Caco-2 (cell line): Measurements from ENCODE around the gene NGLY1. TPM values are rescaled to one million over a fixed set of nuclear protein-coding genes. Genes with fewer than 3 reads are reported as not detected.

Source experiments
- BruUV-seq: library from RNA; stranded (reverse); fragments of 400-500 nt; replicated peaks from 2 replicates; lab custom pipeline; 2021; lab: Mats Ljungman, UMichigan
- CTCF ChIA-PET: fragments of 300-600 bp; sonication (Branson Sonifier 250); formaldehyde crosslinking; loops from one replicate; lab custom pipeline; 2022; ENCODE audit warnings: antibody characterized with exemption; lab: Charles Lee
- POLR2A ChIA-PET: fragments of 300-600 bp; sonication (Branson Sonifier 250); formaldehyde crosslinking; loops from one replicate; lab custom pipeline; 2022; ENCODE audit warnings: antibody characterized with exemption; lab: Charles Lee
- DNase-seq, 2 experiments: peaks; one replicate each; pipeline versions ENCODE4 v3.0.0 to v3.0.0-alpha.2; 2020 to 2022
- H3K27me3 ChIP-seq: replicated peaks from 2 replicates; pipeline ENCODE4 v1.6.0; 2011; ENCODE audit warnings: low read length; ENCODE audit not compliant: control insufficient read depth, insufficient read depth
- H3K36me3 ChIP-seq: 2 replicates; pipeline ENCODE4 v1.5.1; 2011; ENCODE audit warnings: low read length; ENCODE audit not compliant: control insufficient read depth, insufficient read depth
- H3K4me1 ChIP-seq: fragments of 250-450 bp; sonication (Bioruptor Pico); 2 replicates; pipeline ENCODE4 v1.5.1; 2020; ENCODE audit warnings: mild to moderate bottlenecking
- H3K4me3 ChIP-seq: 2 replicates; pipeline ENCODE4 v1.5.1; 2011; ENCODE audit warnings: low read depth, mild to moderate bottlenecking, control low read depth, low read length
- H3K9me3 ChIP-seq: fragments of 250-450 bp; sonication (Bioruptor Pico); 2 replicates; pipeline ENCODE4 v1.5.1; 2020; ENCODE audit warnings: mild to moderate bottlenecking, moderate library complexity
- H3K27ac Mint-ChIP-seq: one replicate; pipeline ENCODE4 v1.8.0; 2022; ENCODE audit warnings: mixed read lengths; ENCODE audit not compliant: unreplicated experiment
- H3K27me3 Mint-ChIP-seq: one replicate; pipeline ENCODE4 v1.8.0; 2022; ENCODE audit warnings: mixed read lengths; ENCODE audit not compliant: insufficient read depth, unreplicated experiment
- H3K36me3 Mint-ChIP-seq: one replicate; pipeline ENCODE4 v1.8.0; 2022; ENCODE audit warnings: mild to moderate bottlenecking, mixed read lengths; ENCODE audit not compliant: insufficient read depth, unreplicated experiment
- H3K4me1 Mint-ChIP-seq: one replicate; pipeline ENCODE4 v1.8.0; 2022; ENCODE audit warnings: low read depth, mixed read lengths; ENCODE audit not compliant: unreplicated experiment
- H3K4me3 Mint-ChIP-seq: one replicate; pipeline ENCODE4 v1.8.0; 2022; ENCODE audit warnings: mild to moderate bottlenecking, moderate library complexity, mixed read lengths; ENCODE audit not compliant: unreplicated experiment
- H3K9me3 Mint-ChIP-seq: one replicate; pipeline ENCODE4 v1.8.0; 2022; ENCODE audit warnings: mixed read lengths; ENCODE audit not compliant: unreplicated experiment
- CTCF ChIP-seq, 2 experiments: fragments of 200-600 bp in 1 of 2; IDR thresholded peaks; 1 replicate in 1 of 2; 2 replicates in 1 of 2; pipeline versions ENCODE4 v1.5.1 to v1.8.0; 2011 to 2022; ENCODE audit warnings: antibody characterized with exemption in 1 of 2, control low read depth in 1 of 2, inconsistent platforms in 1 of 2, low read depth in 1 of 2, low read length in 1 of 2, mild to moderate bottlenecking in 1 of 2, moderate library complexity in 1 of 2; ENCODE audit not compliant: insufficient read depth in 1 of 2, severe bottlenecking in 1 of 2, unreplicated experiment in 1 of 2
- intact Hi-C: fragments of 100-400 bp; cut with micrococcal nuclease; formaldehyde crosslinking; loops from one replicate; pipeline ENCODE4 v1.10.0; 2022; ENCODE audit not compliant: unreplicated experiment
- total RNA-seq: library from RNA; stranded (reverse); gene quantifications from 2 replicates; pipeline ENCODE4 v1.2.3, GENCODE V29; 2022

Gene NGLY1
- total RNA-seq, 1 experiment from 2014 or later = 27.1 TPM

GRCh38 chr3:25678581-25678980 lies 104.7 kb downstream of the NGLY1 start:
- H3K4me1 Mint-ChIP-seq = no peaks in the 10 kb centered on the region
- H3K27me3 Mint-ChIP-seq = peaks cover 3% of the 10 kb centered on the region
- no peaks in the 10 kb centered on the region for H3K36me3 Mint-ChIP-seq
- ChIA-PET POLR2A (no interaction called here), CTCF (no interaction called here)
- no peak for TF ChIP-seq CTCF (IDR thresholded peaks at IDR 0.05; ENCODE audit: insufficient read depth in 1 of 2, low read depth in 1 of 2, low read length in 1 of 2, severe bottlenecking in 1 of 2, unreplicated experiment in 1 of 2)
- Histone ChIP-seq H3K27me3 (no peaks in the 10 kb centered on the region), H3K36me3 (no peaks in the 10 kb centered on the region), H3K4me3 (no peak overlapping the region), H3K4me1 (no peaks in the 10 kb centered on the region), H3K9me3 (no peaks in the 10 kb centered on the region)
- no peak overlapping the region for H3K4me3 Mint-ChIP-seq
- intact Hi-C loops = no loop called here
- no TSS peak for BruUV-seq
- H3K27ac Mint-ChIP-seq = no peak overlapping the region
- DNase-seq = no peak
- H3K9me3 Mint-ChIP-seq = no peaks in the 10 kb centered on the region

- no peaks in the 10 kb centered on the region for H3K4me1 ChIP-seq
Observed at GRCh38 chr3:25677121-25677520, 106.1 kb downstream of the NGLY1 start.

GRCh38 chr3:25674670-25675069 lies 108.6 kb downstream of the NGLY1 start:
- Mint-ChIP-seq H3K27ac (no peak overlapping the region), H3K9me3 (no peaks in the 10 kb centered on the region), H3K4me3 (no peak overlapping the region), H3K36me3 (no peaks in the 10 kb centered on the region), H3K4me1 (no peaks in the 10 kb centered on the region), H3K27me3 (peaks cover 7% of the 10 kb centered on the region)
- no peak for DNase-seq
- intact Hi-C loops = no loop called here
- H3K4me3 ChIP-seq = no peak overlapping the region
- ChIA-PET POLR2A (no interaction called here), CTCF (no interaction called here)
- no TSS peak for BruUV-seq
- H3K36me3 ChIP-seq = no peaks in the 10 kb centered on the region; the same call in 1 of the 2 replicates
- no peaks in the 10 kb centered on the region for H3K27me3 ChIP-seq
- H3K4me1 ChIP-seq = no peaks in the 10 kb centered on the region
- no peak for TF ChIP-seq CTCF (IDR thresholded peaks at IDR 0.05; ENCODE audit: insufficient read depth in 1 of 2, low read depth in 1 of 2, low read length in 1 of 2, severe bottlenecking in 1 of 2, unreplicated experiment in 1 of 2)
- H3K9me3 ChIP-seq = no peaks in the 10 kb centered on the region

More at GRCh38 chr3:25677121-25677520, 106.1 kb downstream of the NGLY1 start:
- no peak for DNase-seq
- Mint-ChIP-seq H3K9me3 (no peaks in the 10 kb centered on the region), H3K4me1 (no peaks in the 10 kb centered on the region), H3K4me3 (no peak overlapping the region), H3K27me3 (peaks cover 3% of the 10 kb centered on the region), H3K27ac (no peak overlapping the region), H3K36me3 (no peaks in the 10 kb centered on the region)
- CTCF ChIA-PET = interaction anchor here (0.6 kb wide), 1 partner anchor 642 kb away, joined by 4 read pairs; no protein-coding TSS in a partner anchor
- POLR2A ChIA-PET = no interaction called here
- no peak for TF ChIP-seq CTCF (IDR thresholded peaks at IDR 0.05; ENCODE audit: insufficient read depth in 1 of 2, low read depth in 1 of 2, low read length in 1 of 2, severe bottlenecking in 1 of 2, unreplicated experiment in 1 of 2)
- Histone ChIP-seq H3K36me3 (no peaks in the 10 kb centered on the region; the same call in 1 of the 2 replicates), H3K4me3 (no peak overlapping the region), H3K27me3 (no peaks in the 10 kb centered on the region), H3K9me3 (no peaks in the 10 kb centered on the region)
- intact Hi-C loops = no loop called here
- no TSS peak for BruUV-seq
